Activated B cell treated with CpG ODN at 0.5 μM for 24 hours (primary cell): ENCODE results near the gene PLCG2. TPM values are rescaled to one million over a fixed set of nuclear protein-coding genes. Genes with fewer than 3 reads are reported as not detected.

Experiments used
- ATAC-seq: fragments of 200-7000 bp; cut with Tn5 transposase; one replicate; pipeline ENCODE4 v1.10.0; 2021; ENCODE audit warnings: low read depth, mild to moderate bottlenecking, moderate library complexity
- CTCF ChIA-PET: fragments of 350-600 bp; sonication (Branson Sonifier 250); formaldehyde crosslinking; loops from one replicate; lab custom pipeline; 2021; ENCODE audit warnings: antibody characterized with exemption; lab: Charles Lee
- POLR2A ChIA-PET: fragments of 350-600 bp; sonication (Branson Sonifier 250); formaldehyde crosslinking; loops from one replicate; lab custom pipeline; 2021; ENCODE audit warnings: antibody characterized with exemption; lab: Charles Lee
- DNase-seq: peaks from one replicate; pipeline ENCODE4 v3.0.0; 2022
- H3K27ac Mint-ChIP-seq: one replicate; pipeline ENCODE4 v1.8.0; 2020; ENCODE audit warnings: mixed read lengths
- H3K27me3 Mint-ChIP-seq: one replicate; pipeline ENCODE4 v1.8.0; 2021; ENCODE audit warnings: mixed read lengths
- H3K36me3 Mint-ChIP-seq: one replicate; pipeline ENCODE4 v1.8.0; 2021; ENCODE audit warnings: low read depth, mixed read lengths
- H3K4me1 Mint-ChIP-seq: one replicate; pipeline ENCODE4 v1.8.0; 2021; ENCODE audit warnings: mixed read lengths
- H3K4me3 Mint-ChIP-seq: one replicate; pipeline ENCODE4 v1.8.0; 2020; ENCODE audit warnings: mild to moderate bottlenecking, mixed read lengths
- H3K9me3 Mint-ChIP-seq: one replicate; pipeline ENCODE4 v1.8.0; 2020; ENCODE audit warnings: mixed read lengths
- CTCF ChIP-seq: fragments of 200-600 bp; IDR thresholded peaks from one replicate; pipeline ENCODE4 v1.8.0; 2022; ENCODE audit warnings: antibody characterized with exemption, mild to moderate bottlenecking
- intact Hi-C: fragments of 100-400 bp; cut with micrococcal nuclease; formaldehyde crosslinking; loops from one replicate; pipeline ENCODE4 v1.15.1; 2024
- total RNA-seq: library from RNA; stranded (reverse); gene quantifications from 2 replicates; pipeline ENCODE4 v1.2.3, GENCODE V29; 2022

PLCG2 gene
- total RNA-seq, 1 donor from 2014 or later, result 525 TPM

DNA sequence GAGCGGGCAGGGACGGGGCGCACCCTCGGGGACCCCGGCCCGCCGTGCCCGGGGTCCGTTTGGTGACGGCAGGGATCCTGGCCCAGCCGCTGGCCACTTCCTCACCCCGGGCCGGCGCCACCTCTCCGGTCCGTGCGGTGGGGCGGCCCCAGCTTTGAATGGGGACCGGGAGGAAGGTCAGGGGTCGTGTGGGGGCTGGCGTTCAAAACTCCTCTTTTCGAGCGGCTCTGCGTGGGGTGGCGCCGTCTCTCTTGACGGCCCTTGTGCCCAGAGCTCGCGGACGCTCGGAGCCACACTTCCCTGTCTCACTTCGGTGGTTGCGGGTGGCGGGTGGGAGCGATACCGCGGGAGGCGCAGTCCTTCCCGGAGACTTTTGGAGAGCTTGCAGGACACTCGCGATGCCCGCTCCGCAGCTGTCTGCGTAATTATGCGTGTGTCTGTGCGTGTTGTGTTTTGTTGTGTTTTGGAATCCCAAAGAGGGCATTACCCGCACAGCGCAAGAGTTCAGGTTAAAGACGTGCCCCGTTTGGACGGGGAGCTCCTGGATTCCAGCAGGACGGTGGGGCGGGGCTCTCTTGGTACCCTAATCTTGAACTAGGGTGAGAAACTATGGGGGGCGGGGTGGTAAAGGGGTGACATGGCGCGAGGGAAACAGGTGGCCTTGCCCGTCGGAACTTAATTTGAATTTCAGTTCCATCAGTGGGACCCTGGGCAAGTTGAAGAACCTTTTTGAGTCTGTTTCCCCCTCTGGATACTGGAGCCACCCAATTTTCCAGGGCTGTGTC, 637 bp downstream of the PLCG2 start:
- intact Hi-C loops, result loop anchor here (1.0 to 5.0 kb wide), 5 partner anchors 17 to 95 kb away; no protein-coding TSS in a partner anchor
- no peaks in the 10 kb centered on the region for H3K9me3 Mint-ChIP-seq
- H3K27ac Mint-ChIP-seq, result peak overlapping the region; percentile 91
- H3K36me3 Mint-ChIP-seq, result peaks cover 36% of the 10 kb centered on the region
- DNase-seq (peak; percentile 47), ATAC-seq (peak; percentile 9)
- no peaks in the 10 kb centered on the region for H3K27me3 Mint-ChIP-seq
- POLR2A ChIA-PET, result interaction anchor here (0.7 to 5.7 kb wide), 31 partner anchors 8 to 95 kb away, joined by 3 to 88 read pairs (median 6); no protein-coding TSS in a partner anchor
- CTCF ChIA-PET, result interaction anchor here (0.7 to 3.1 kb wide), 7 partner anchors 15 to 94 kb away, joined by 3 to 11 read pairs (median 4); no protein-coding TSS in a partner anchor
- TF ChIP-seq CTCF, result no peak
- H3K4me3 Mint-ChIP-seq, result peak overlapping the region; percentile 97
- H3K4me1 Mint-ChIP-seq, result peaks cover 72% of the 10 kb centered on the region

- no peaks in the 10 kb centered on the region for H3K9me3 Mint-ChIP-seq
- TF ChIP-seq CTCF, result no peak
- H3K4me3 Mint-ChIP-seq, result peak overlapping the region; percentile 97
- ChIA-PET POLR2A (interaction anchor here (0.7 to 5.7 kb wide), 25 partner anchors 8 to 87 kb away, joined by 3 to 88 read pairs (median 7); no protein-coding TSS in a partner anchor), CTCF (interaction anchor here (0.7 to 3.1 kb wide), 7 partner anchors 15 to 93 kb away, joined by 3 to 11 read pairs (median 4); no protein-coding TSS in a partner anchor)
- peaks cover 43% of the 10 kb centered on the region for H3K36me3 Mint-ChIP-seq
- no peak for DNase-seq
- no peak for ATAC-seq
- H3K27me3 Mint-ChIP-seq, result no peaks in the 10 kb centered on the region
- H3K4me1 Mint-ChIP-seq, result peaks cover 72% of the 10 kb centered on the region
- H3K27ac Mint-ChIP-seq, result peak overlapping the region; percentile 91
- intact Hi-C loops, result loop anchor here (2.0 to 5.0 kb wide), 2 partner anchors 16 to 42 kb away; no protein-coding TSS in a partner anchor
Measured at GRCh38 chr16:81780350-81780749, 1.3 kb downstream of the PLCG2 start.

- TF ChIP-seq CTCF, result no peak
- POLR2A ChIA-PET, result interaction anchor here (0.6 to 5.7 kb wide), 14 partner anchors 11 to 50 kb away, joined by 3 to 88 read pairs (median 6); no protein-coding TSS in a partner anchor
- H3K27me3 Mint-ChIP-seq, result no peaks in the 10 kb centered on the region
- CTCF ChIA-PET, result interaction anchor here (0.6 to 2.3 kb wide), 9 partner anchors 33 to 103 kb away, joined by 3 to 9 read pairs (median 3); no protein-coding TSS in a partner anchor
- H3K4me1 Mint-ChIP-seq, result peaks cover 78% of the 10 kb centered on the region
- ATAC-seq, result no peak
- peak overlapping the region; percentile 97 for H3K4me3 Mint-ChIP-seq
- H3K9me3 Mint-ChIP-seq, result no peaks in the 10 kb centered on the region
- intact Hi-C loops, result loop anchor here (5.0 kb wide), 1 partner anchor 40 kb away; no protein-coding TSS in a partner anchor
- H3K27ac Mint-ChIP-seq, result peak overlapping the region; percentile 91
- peaks cover 57% of the 10 kb centered on the region for H3K36me3 Mint-ChIP-seq
- DNase-seq, result no peak
Measured at GRCh38 chr16:81782236-81782635, 3.1 kb downstream of the PLCG2 start.

DNA sequence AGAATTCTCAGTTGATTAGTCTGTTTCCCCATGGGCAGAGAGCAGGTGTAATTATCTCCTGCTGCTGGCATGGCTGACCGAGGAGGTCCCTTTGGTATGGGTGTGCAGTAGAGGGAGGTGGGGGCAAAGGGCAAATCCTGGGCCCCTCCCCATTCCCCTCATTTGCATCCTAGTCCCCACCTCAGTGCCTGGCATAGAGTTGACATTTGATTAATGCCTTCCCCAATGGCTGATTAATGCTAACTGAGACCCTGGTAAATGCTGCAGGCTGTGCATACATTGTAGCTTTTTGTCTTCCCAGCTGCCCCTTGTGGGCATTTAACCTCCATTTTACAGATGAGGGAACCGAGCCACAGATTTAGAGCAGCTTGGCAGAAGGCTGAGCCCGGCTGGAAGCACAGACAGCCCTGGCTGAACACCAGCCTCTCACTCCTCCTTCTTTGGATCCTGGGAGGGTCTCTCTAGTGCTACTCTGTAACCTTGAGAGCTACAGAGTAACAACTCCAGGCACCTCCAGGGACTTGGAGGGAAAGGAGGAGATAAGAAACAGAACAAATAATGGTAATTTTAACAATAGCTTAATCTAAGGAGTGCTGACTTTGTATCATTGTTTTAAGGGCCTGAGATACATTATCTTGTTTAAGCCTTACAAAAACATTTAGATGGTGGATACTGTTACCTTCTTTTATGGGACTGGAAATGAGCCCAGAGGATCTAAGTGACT, 5.1 kb downstream of the PLCG2 start:
- peak overlapping the region; percentile 86 for H3K27ac Mint-ChIP-seq
- H3K4me3 Mint-ChIP-seq, result peak overlapping the region; percentile 77
- intact Hi-C loops, result loop anchor here (1.0 to 5.0 kb wide), 2 partner anchors 13 to 38 kb away; no protein-coding TSS in a partner anchor
- no peaks in the 10 kb centered on the region for H3K27me3 Mint-ChIP-seq
- ChIA-PET POLR2A (interaction anchor here (0.5 to 3.8 kb wide), 9 partner anchors 11 to 91 kb away, joined by 3 to 15 read pairs (median 6); no protein-coding TSS in a partner anchor), CTCF (interaction anchor here (0.8 to 0.9 kb wide), 2 partner anchors 54 to 90 kb away, joined by 3 read pairs; no protein-coding TSS in a partner anchor)
- no peak for TF ChIP-seq CTCF
- DNase-seq, result no peak
- ATAC-seq, result peak; percentile 47
- H3K36me3 Mint-ChIP-seq, result peaks cover 72% of the 10 kb centered on the region
- no peaks in the 10 kb centered on the region for H3K9me3 Mint-ChIP-seq
- peaks cover 86% of the 10 kb centered on the region for H3K4me1 Mint-ChIP-seq
